ENCODE results near the gene SPATS2.

DNA sequence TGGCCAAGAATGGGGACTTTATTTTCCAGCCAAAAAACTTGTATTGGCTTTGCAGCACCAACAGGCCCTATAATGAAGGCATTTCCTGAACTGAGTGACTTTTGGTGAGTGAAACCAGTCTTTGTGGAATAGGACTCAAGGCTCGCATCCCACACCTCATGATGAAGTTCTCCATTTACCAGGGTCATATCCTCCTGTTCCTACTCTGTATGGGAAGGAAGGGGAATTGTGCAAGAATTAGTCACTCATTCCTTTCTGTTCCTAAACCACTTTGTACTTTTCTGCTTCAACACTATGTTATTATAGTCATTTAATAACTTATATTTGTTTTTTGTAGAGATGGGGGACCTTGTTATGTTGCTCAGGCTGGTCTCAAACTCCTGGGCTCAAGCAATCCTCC, 2.3 kb upstream of the SPATS2 start:
- TF ChIP-seq EZH2 (IDR thresholded peaks at IDR 0.05; ENCODE audit: borderline replicate concordance, insufficient read depth, low read depth, low read length, poor library complexity, severe bottlenecking): no peak
- TF ChIP-seq, protein P1, sequence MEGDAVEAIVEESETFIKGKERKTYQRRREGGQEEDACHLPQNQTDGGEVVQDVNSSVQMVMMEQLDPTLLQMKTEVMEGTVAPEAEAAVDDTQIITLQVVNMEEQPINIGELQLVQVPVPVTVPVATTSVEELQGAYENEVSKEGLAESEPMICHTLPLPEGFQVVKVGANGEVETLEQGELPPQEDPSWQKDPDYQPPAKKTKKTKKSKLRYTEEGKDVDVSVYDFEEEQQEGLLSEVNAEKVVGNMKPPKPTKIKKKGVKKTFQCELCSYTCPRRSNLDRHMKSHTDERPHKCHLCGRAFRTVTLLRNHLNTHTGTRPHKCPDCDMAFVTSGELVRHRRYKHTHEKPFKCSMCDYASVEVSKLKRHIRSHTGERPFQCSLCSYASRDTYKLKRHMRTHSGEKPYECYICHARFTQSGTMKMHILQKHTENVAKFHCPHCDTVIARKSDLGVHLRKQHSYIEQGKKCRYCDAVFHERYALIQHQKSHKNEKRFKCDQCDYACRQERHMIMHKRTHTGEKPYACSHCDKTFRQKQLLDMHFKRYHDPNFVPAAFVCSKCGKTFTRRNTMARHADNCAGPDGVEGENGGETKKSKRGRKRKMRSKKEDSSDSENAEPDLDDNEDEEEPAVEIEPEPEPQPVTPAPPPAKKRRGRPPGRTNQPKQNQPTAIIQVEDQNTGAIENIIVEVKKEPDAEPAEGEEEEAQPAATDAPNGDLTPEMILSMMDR (IDR thresholded peaks at IDR 0.05): no peak
